Measurements from ENCODE around the gene DCHS1.

GRCh38 chr11:6658647-6659046, 3.0 kb upstream of the DCHS1 start:
- TF ChIP-seq MAFK (IDR thresholded peaks at IDR 0.05; ENCODE audit: partially characterized antibody) (no peak), RCOR1 (IDR thresholded peaks at IDR 0.05; ENCODE audit: low read depth, low read length) (no peak), RAD21 (conservative IDR thresholded peaks at IDR 0.05 in 1 of 2, IDR thresholded peaks at IDR 0.05 in 1 of 2) (no peak), TFCP2L1 (CRISPR knock-in tag; IDR thresholded peaks at IDR 0.05) (no peak), POLR2A (IDR thresholded peaks at IDR 0.05; ENCODE audit: low read length) (no peak), CTCF (IDR thresholded peaks at IDR 0.05) (no peak), HOXB5 (CRISPR knock-in tag; IDR thresholded peaks at IDR 0.05) (no peak), REST (IDR thresholded peaks at IDR 0.05) (no peak), PBX3 (IDR thresholded peaks at IDR 0.05) (no peak), EP300 (IDR thresholded peaks at IDR 0.05) (no peak)

Data from A549 (cell line).